ENCODE measurements around the gene NPY5R. TPM values are rescaled to one million over a fixed set of nuclear protein-coding genes. Genes with fewer than 3 reads are reported as not detected.

Gene NPY5R
- total and polyA plus RNA-seq, 2 donors (not counting 3 experiments of a cell fraction or from before 2014, with no cell fraction given) = not detected

DNA sequence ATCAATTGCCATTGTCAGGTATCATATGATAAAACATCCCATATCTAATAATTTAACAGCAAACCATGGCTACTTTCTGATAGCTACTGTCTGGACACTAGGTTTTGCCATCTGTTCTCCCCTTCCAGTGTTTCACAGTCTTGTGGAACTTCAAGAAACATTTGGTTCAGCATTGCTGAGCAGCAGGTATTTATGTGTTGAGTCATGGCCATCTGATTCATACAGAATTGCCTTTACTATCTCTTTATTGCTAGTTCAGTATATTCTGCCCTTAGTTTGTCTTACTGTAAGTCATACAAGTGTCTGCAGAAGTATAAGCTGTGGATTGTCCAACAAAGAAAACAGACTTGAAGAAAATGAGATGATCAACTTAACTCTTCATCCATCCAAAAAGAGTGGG lies 7.0 kb downstream of the NPY5R start:
- no peak for TF ChIP-seq GATA2 (IDR thresholded peaks at IDR 0.05; ENCODE audit: insufficient read depth, insufficient read length, low read depth, low read length)
- no peak for TF ChIP-seq POLR2A (IDR thresholded peaks at IDR 0.05; ENCODE audit: low read depth, low read length)
- no peak for TF ChIP-seq JUN (IDR thresholded peaks at IDR 0.05; ENCODE audit: borderline replicate concordance, insufficient read depth, insufficient read length, low read depth)
- intact Hi-C loops (cut with micrococcal nuclease) = no loop called here
- Histone ChIP-seq H3K9ac (replicated peaks; ENCODE audit: extremely low read depth, insufficient read depth, low read length) (no peak overlapping the region), H3K4me1 (ENCODE audit: control insufficient read depth, extremely low read depth, insufficient read depth, low read length) (no peaks in the 10 kb centered on the region), H4K20me1 (replicated peaks; ENCODE audit: control insufficient read depth, extremely low read depth, insufficient read depth, low read length) (no peaks in the 10 kb centered on the region), H2AFZ (ENCODE audit: low read depth, low read length) (no peak overlapping the region), H3K27me3 (ENCODE audit: control insufficient read depth in 2 of 2, insufficient read depth in 2 of 2, low read length in 2 of 2) (peaks cover 0 to 2% of the 10 kb centered on the region in 2 experiments), H3K9me1 (replicated peaks; ENCODE audit: control insufficient read depth, extremely low read depth, insufficient read depth, low read length) (no peaks in the 10 kb centered on the region), H3K79me2 (ENCODE audit: control insufficient read depth, insufficient read depth, low read length) (no peaks in the 10 kb centered on the region), H3K9me3 (replicated peaks; ENCODE audit: control insufficient read depth, insufficient read depth, low read length) (no peaks in the 10 kb centered on the region), H3K27ac (ENCODE audit: insufficient read depth, low read depth, low read length) (no peak overlapping the region), H3K4me3 (replicated peaks in 1 of 3; ENCODE audit: insufficient read depth in 1 of 3, low read depth in 1 of 3, low read length in 3 of 3) (no peak overlapping the region), H3K36me3 (ENCODE audit: control insufficient read depth in 2 of 2, extremely low read depth in 1 of 2, insufficient read depth in 2 of 2, low read length in 2 of 2) (no peaks in the 10 kb centered on the region), H3K4me2 (ENCODE audit: insufficient read depth, low read length) (no peak overlapping the region)
- no TSS peak for BruUV-seq (replicated peaks)
- ChIA-PET POLR2A (no interaction called here), CTCF (interaction anchor here (1.6 kb wide), 1 partner anchor 70 kb away, joined by 3 read pairs; no protein-coding TSS in a partner anchor)
- DNase-seq (ENCODE audit: low read depth, low spot score) (no peak), FAIRE-seq (no peak)
- dilution Hi-C loops (cut with MboI; ENCODE audit: extremely low pct_ligation_motif_present, low sequenced_read_pairs) = no loop called here

DNA sequence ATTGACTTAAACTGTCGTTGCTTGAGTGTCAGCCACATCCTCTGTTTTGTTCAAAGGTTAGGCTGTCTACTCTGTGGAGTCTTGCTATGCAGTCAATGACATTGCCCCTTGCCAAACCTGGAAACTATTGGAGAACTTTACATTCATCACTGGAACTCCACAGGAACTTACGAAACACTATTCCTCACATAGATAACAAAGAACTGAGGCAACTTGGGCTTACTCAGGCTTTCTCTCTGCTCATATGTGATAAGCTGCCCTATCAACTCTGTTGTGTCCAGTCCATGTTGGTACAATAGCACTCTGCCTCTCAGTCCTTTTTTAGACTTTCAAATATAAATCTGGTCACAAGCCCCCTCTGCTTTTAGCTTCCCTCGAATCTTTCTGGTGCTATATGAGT lies 9.4 kb downstream of the NPY5R start:
- Histone ChIP-seq H3K27me3 (ENCODE audit: control insufficient read depth in 2 of 2, insufficient read depth in 2 of 2, low read length in 2 of 2) (peaks cover 0 to 2% of the 10 kb centered on the region in 2 experiments), H3K9ac (replicated peaks; ENCODE audit: extremely low read depth, insufficient read depth, low read length) (no peak overlapping the region), H3K4me3 (replicated peaks in 1 of 3; ENCODE audit: insufficient read depth in 1 of 3, low read depth in 1 of 3, low read length in 3 of 3) (no peak overlapping the region), H3K9me3 (replicated peaks; ENCODE audit: control insufficient read depth, insufficient read depth, low read length) (no peaks in the 10 kb centered on the region), H3K79me2 (ENCODE audit: control insufficient read depth, insufficient read depth, low read length) (no peaks in the 10 kb centered on the region), H3K9me1 (replicated peaks; ENCODE audit: control insufficient read depth, extremely low read depth, insufficient read depth, low read length) (no peaks in the 10 kb centered on the region), H3K27ac (ENCODE audit: insufficient read depth, low read depth, low read length) (no peak overlapping the region), H3K4me1 (ENCODE audit: control insufficient read depth, extremely low read depth, insufficient read depth, low read length) (no peaks in the 10 kb centered on the region), H3K36me3 (ENCODE audit: control insufficient read depth in 2 of 2, extremely low read depth in 1 of 2, insufficient read depth in 2 of 2, low read length in 2 of 2) (no peaks in the 10 kb centered on the region), H3K4me2 (ENCODE audit: insufficient read depth, low read length) (no peak overlapping the region), H2AFZ (ENCODE audit: low read depth, low read length) (no peak overlapping the region), H4K20me1 (replicated peaks; ENCODE audit: control insufficient read depth, extremely low read depth, insufficient read depth, low read length) (no peaks in the 10 kb centered on the region)
- DNase-seq (ENCODE audit: low read depth, low spot score) (no peak), FAIRE-seq (no peak)
- ChIA-PET POLR2A (no interaction called here), CTCF (no interaction called here)
- dilution Hi-C loops (cut with MboI; ENCODE audit: extremely low pct_ligation_motif_present, low sequenced_read_pairs) = no loop called here
- BruUV-seq (replicated peaks) = no TSS peak
- TF ChIP-seq MYC (IDR thresholded peaks at IDR 0.05; ENCODE audit: low read depth, low read length) = no peak
- no peak for TF ChIP-seq FOS (IDR thresholded peaks at IDR 0.05; ENCODE audit: borderline replicate concordance, insufficient read depth, low read length)
- TF ChIP-seq, protein P1, sequence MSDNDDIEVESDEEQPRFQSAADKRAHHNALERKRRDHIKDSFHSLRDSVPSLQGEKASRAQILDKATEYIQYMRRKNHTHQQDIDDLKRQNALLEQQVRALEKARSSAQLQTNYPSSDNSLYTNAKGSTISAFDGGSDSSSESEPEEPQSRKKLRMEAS (IDR thresholded peaks at IDR 0.05; ENCODE audit: insufficient read depth, insufficient read length) = no peak
- TF ChIP-seq POLR2AphosphoS5 (IDR thresholded peaks at IDR 0.05; ENCODE audit: insufficient read depth, low read depth, low read length) = no peak
- no peak for TF ChIP-seq GATA2 (IDR thresholded peaks at IDR 0.05; ENCODE audit: insufficient read depth, insufficient read length, low read depth, low read length)
- no peak for TF ChIP-seq POLR2A (IDR thresholded peaks at IDR 0.05; ENCODE audit: low read depth, low read length)
- TF ChIP-seq EZH2 (IDR thresholded peaks at IDR 0.05; ENCODE audit: borderline replicate concordance, low read depth, low read length, severe bottlenecking) = no peak
- TF ChIP-seq, protein P2, sequence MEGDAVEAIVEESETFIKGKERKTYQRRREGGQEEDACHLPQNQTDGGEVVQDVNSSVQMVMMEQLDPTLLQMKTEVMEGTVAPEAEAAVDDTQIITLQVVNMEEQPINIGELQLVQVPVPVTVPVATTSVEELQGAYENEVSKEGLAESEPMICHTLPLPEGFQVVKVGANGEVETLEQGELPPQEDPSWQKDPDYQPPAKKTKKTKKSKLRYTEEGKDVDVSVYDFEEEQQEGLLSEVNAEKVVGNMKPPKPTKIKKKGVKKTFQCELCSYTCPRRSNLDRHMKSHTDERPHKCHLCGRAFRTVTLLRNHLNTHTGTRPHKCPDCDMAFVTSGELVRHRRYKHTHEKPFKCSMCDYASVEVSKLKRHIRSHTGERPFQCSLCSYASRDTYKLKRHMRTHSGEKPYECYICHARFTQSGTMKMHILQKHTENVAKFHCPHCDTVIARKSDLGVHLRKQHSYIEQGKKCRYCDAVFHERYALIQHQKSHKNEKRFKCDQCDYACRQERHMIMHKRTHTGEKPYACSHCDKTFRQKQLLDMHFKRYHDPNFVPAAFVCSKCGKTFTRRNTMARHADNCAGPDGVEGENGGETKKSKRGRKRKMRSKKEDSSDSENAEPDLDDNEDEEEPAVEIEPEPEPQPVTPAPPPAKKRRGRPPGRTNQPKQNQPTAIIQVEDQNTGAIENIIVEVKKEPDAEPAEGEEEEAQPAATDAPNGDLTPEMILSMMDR (IDR thresholded peaks at IDR 0.05; ENCODE audit: extremely low read depth in 1 of 2, insufficient read depth in 1 of 2, low read depth in 1 of 2, low read length in 2 of 2) = no peak
- no peak for TF ChIP-seq JUN (IDR thresholded peaks at IDR 0.05; ENCODE audit: borderline replicate concordance, insufficient read depth, insufficient read length, low read depth)
- intact Hi-C loops (cut with micrococcal nuclease) = no loop called here
